Fibroblast of skin of left biceps (primary cell): Measurements from ENCODE around the gene LRRC4C.

Experiments
- DNase-seq, 2 experiments: peaks; one replicate each; pipeline ENCODE4 v3.0.0-alpha.2; 2013; ENCODE audit warnings: low read depth in 2 of 2

LRRC4C gene

GRCh38 chr11:40376331-40376730, 1083.1 kb downstream of the LRRC4C start:
- no peak for DNase-seq

- no peak for DNase-seq
These were observed 1088.4 kb downstream of the LRRC4C start for GRCh38 chr11:40370821-40371616.

- DNase-seq = no peak
These were observed 1099.2 kb downstream of the LRRC4C start for GRCh38 chr11:40360206-40360798.

GRCh38 chr11:40354121-40354520, 1105.3 kb downstream of the LRRC4C start:
- DNase-seq = no peak

GRCh38 chr11:40340911-40341310, 1118.5 kb downstream of the LRRC4C start:
- DNase-seq = no peak

GRCh38 chr11:40338739-40339138, 1120.7 kb downstream of the LRRC4C start:
- DNase-seq = no peak

GRCh38 chr11:40338062-40338461, 1121.4 kb downstream of the LRRC4C start:
- DNase-seq = no peak

- no peak for DNase-seq
These were observed 1122.3 kb downstream of the LRRC4C start for GRCh38 chr11:40337118-40337517.

GRCh38 chr11:40328890-40329614, 1130.4 kb downstream of the LRRC4C start:
- peak; percentile 99 for DNase-seq

GRCh38 chr11:40323241-40323640, 1136.2 kb downstream of the LRRC4C start:
- no peak for DNase-seq

- no peak for DNase-seq
These were observed 1137.9 kb downstream of the LRRC4C start for GRCh38 chr11:40321537-40321936.

- no peak for DNase-seq
These were observed 1143.3 kb downstream of the LRRC4C start for GRCh38 chr11:40316171-40316570.

GRCh38 chr11:40315122-40315521, 1144.3 kb downstream of the LRRC4C start:
- DNase-seq = no peak

- DNase-seq = no peak
These were observed 1145.1 kb downstream of the LRRC4C start for GRCh38 chr11:40314327-40314726.

- DNase-seq = peak in 1 of 2 experiments; percentile 25
These were observed 1152.4 kb downstream of the LRRC4C start for GRCh38 chr11:40306938-40307548.

- peak; percentile 51 to 60 for DNase-seq
These were observed 1156.8 kb downstream of the LRRC4C start for GRCh38 chr11:40302669-40303068.

GRCh38 chr11:40295466-40295865, 1164.0 kb downstream of the LRRC4C start:
- DNase-seq = no peak

- no peak for DNase-seq
These were observed 1164.7 kb downstream of the LRRC4C start for GRCh38 chr11:40294741-40295140.

GRCh38 chr11:40294349-40294735, 1165.1 kb downstream of the LRRC4C start:
- DNase-seq = no peak

- DNase-seq = peak; percentile 85 to 87
These were observed 1165.7 kb downstream of the LRRC4C start for GRCh38 chr11:40293655-40294348.

- no peak for DNase-seq
These were observed 1166.5 kb downstream of the LRRC4C start for GRCh38 chr11:40292721-40293508.
